HG02870 (cell line): Measurements from ENCODE around the gene GPX4.

Experiments used
- ATAC-seq: cut with Tn5 transposase; IDR thresholded peaks from one replicate; pipeline ENCODE4 v1.9.1; 2021; ENCODE audit warnings: mild to moderate bottlenecking, moderate library complexity; ENCODE audit not compliant: unreplicated experiment

Gene GPX4

DNA sequence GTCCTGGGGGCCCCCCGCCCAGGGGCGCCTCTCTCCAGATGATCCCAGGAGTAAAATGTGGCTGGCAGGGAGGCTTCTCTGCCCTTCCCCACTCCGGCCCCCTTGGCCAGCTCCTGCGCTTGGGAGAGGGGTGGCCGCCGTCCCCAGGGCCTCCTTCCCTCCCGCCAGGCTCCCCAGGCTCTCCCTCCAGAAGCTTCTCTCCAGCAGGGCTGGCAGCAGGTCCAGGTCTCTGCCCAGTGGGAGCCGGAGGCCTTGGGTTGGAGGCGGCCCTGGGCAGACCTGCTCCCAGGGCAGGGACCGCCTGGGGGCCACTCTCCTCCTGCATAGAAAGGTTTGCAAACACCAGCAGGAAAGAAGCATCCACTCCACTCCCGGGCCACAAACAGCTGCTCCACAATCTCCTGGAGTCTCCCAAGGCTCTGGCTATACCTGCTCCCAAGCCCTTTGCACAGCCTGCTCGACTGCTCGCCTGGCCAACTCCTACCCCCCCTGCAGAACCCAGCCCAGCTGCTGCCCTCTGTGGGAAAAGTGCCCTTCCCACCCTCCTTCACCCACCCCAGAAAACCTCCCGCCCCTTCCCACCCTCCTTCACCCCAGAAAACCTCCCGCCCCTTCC is 44.2 kb downstream of the GPX4 start:
- no peak for ATAC-seq

DNA sequence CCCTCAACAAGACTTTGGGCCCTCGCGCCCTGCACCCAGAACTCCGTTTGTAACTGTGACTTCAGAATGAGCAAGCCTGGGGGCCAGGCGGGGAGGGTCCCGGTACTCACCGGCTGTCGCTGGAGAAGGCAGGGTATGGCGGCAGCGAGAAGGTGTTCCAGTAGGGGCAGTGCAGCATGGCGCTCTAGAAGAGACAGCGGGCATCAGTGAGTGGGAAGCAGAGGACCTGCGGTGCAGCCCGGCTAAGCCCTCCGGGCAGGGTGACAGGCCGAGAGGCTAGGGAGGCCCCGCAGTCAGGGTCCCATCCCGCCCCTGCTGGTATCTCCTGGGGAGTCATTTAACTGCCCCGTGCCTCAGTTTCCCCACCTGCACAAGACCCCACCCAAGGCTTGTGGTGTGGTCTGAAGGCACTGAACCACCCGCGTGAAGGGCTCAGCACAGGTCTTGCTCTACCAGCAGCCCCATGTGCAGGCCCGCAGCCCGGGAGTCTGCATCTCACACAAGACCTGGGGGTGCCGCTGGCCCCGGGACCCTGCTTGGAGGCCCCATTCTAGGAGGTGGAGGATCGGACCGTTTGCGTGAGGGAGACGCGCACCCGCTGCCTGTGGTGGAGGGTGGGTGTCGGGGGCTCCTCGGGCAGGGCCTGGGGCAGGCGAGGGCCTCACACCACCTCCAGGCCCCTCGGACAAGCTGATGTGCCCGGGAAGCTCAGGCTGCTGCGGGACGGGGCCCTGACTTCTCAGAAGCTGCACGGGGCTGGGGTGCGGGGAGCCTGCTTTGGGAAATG is 45.7 kb downstream of the GPX4 start:
- no peak for ATAC-seq

DNA sequence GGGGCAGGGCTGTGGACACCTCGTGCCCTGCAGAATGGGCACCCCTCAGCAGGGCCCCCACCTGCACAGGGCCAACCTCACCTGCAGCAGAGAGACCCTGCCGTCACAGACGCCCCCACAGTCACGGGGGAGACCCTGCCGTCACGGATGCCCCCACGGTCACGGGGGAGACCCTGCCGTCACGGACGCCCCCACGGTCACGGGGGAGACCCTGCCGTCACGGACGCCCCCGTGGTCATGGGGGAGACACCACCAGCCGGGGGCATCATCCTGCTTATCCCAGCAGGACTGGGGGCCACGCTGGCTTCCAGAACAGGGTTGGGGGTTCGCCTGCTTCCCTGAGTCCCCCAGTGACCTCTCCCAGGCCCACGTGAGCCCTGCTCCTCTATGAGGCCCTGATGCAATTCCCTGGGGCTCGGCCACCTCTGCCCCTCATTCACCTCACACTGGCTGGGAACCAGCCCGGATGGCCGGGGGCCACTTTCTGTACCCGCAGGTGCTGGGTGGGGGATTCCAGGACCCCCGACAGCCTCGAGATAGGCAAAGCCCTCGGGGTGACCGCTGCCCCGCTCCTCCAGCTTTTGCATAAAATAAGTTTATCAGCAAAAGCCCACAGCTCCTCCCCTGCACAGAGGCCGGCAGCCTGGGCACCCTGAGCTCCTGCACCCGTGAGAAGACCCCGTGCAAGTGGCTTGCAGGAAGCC is 46.7 kb downstream of the GPX4 start:
- ATAC-seq: no peak

DNA sequence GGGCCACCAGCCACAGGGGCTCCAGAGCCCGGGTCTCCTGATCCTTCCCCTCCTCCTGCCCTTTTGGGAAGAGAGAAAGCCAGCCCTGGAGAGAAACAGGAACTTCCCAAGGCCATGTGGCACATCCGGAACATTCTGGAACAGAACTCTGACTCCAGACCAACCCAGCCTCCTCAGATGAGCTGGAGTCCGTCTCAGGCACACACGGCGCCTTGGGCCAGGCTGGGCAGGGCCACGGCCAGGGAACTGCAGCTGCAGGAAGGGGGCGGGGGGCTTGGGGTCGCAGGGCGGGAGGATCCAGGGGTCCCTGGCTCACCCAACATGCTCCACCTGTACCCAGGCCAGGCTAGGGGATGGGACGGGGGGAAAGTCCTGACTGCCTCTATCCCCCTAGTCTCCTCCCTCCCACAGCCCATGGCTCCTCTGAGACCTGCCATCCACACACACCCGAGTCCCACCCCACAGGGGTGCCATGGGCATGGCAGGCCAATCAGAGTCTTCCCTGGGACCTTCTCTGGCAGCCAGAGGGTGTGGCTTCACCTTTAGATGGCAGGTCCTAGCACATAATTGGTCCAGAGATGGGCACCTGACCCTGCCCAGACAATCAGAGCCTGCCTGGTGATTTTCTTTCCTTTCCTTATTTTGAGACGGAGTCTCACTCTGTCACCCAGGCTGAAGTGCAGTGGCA is 47.4 kb downstream of the GPX4 start:
- no peak for ATAC-seq

DNA sequence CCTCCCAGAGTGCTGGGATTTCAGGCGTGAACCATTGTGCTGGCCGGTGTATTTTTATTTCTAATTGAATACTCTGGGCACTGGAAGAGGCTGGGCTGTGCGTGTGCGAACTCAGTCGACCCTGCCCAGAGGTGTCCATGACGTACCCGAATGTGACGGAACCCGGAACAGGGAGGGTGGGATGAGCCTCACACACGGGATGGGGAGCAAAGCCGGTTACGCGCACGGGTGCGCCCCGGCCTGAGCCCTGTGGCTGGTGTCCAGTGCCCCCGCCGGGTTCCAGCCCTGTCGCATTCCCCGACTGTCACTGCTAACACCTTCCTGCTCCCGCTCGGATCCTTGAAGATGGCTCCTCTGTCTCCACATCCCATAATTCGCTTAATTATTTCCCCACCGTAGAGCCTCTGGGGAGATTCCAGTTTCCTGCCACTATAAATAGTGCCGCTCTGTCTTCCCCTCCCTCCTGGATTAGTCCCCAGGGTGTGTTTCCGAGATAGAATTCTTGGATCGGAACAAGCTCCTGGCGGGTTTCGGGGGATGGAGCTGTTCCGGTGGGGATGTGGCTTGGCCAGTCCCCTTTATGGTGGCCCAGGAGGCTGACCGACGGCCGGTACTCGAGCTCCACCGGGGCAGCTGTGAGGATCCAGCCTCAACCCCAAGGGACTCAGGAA is 48.3 kb downstream of the GPX4 start:
- ATAC-seq: no peak

DNA sequence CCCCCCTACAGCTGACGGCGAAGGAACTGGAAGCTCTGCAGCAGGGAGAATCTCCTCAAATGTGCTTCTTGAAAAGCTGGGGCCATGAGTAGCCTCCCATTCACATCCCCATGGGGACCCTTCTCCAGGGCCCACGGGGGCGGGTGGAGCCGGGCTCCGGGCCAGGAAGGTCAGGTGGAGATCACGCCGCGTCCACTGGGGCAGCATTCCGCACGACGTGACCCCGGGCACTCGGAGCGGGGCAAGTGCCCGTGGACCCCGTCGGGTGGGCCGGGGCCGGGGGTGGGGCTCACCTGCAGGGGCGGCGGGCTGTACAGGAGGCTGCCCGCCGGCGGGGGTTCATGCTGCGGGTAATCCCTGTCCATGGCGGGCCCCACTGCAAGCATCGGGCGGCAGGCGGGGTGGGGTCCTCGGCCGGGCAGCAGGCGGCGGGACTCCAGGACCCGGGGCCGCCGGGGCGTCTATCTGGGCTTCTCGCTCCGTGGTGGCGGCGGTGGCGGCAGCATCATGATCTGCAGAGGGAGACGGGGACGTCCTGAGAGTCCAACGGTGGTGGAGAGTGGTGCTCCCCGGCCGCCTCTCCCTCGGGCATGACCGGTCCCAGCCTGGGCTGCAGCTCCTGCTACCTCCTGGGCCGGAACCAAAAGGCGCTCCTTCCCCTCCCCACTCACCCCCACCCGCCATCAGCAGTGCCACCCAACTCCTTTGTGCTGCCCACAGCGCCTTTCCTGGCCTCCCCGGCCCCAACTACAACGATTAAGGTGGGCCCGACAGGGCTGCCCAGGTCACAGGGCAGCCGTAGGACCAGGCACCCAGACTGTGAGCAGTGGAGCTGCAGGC is 50.3 kb downstream of the GPX4 start:
- ATAC-seq: no peak

DNA sequence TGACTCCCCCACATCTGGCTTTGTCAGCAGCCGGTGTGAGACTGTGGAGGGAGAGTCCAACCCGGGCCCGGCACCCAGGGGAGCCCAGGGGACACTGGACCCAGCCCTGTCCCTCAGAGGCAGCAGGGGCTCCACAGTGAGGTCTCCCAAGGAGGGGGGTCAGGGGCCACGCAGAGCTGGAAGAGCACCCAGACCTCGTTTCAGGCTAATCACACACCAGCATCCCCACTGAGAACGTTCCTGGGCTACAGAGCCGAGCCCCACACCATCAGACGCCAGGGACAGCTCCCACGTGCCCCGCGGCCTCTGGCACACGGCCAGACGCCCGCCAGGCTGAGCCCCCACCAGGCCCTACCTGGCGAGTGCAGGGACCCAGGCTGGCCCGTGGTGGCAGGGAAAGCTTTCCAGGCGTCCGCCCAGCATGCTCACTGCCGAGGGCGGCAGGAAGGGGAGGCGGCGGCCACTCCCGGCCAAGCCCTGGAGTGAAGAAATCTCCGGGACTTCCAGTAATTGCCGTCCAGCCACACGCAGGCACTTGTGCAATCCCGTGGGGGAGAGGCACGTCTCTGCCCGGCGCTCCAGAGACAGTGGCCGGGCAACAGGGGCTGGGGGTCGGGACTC is 51.0 kb downstream of the GPX4 start:
- no peak for ATAC-seq

DNA sequence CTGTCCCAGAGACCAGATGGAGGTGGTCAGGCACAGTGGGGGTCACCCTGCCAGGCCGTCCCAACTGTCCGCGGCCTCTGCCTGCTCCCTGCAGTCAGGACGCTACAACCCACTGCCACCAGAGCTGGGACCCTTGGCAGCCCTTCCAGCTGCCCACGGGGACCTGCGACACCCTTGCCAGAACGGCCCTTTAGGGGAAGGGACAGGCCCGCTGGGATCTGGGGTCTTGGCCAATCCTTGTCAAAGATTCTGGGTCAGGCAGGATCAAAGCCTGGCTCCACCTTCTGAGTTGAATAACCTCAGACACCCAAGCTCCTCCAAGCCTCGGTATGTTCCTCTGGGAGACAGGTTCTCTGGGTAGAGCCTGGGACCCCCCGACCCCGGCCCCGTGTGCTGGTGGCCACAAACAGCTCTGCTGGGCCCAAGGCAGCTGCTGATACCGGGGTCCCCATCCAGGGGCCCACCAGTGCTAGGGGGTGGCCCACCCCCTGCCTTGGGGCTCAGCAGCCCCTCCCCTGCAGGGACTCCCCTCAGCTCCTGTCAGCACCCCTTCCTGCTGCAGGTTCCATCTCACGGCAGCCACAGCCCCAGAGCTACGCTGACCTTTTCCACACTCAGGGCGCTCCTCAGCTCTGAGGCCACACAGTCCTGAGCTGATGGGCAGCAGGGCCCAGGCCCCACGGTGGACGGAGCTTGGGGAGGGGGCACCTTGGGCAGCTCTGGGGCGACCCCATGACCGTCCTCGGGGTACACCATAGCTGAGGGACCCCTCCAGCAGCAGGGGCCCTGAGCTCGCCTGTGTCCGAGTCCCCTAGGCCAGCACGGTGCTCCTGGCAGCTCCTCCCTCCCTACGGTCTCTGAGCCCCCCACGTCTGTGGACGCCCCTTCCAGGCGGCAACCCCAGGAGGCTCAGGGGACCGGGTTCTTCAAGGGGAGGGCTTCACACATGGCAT is 51.8 kb downstream of the GPX4 start:
- no peak for ATAC-seq
